HFFc6 (cell line): ENCODE measurements around the gene SLC22A31. TPM values are rescaled to one million over a fixed set of nuclear protein-coding genes. Genes with fewer than 3 reads are reported as not detected.
A peak's percentile ranks its signal among the peaks of the same experiment; 100 is the strongest.
"Not testable (repeated sequence)": the region's sequence is repeated elsewhere in the genome, so short reads cannot be mapped to it uniquely, and the experiment has no call there.

Experiments
- DNase-seq: peaks from one replicate; pipeline ENCODE4 v3.0.0-alpha.2; 2018
- H3K27ac Mint-ChIP-seq: 2 replicates; pipeline ENCODE4 v1.8.0; 2020; ENCODE audit warnings: mild to moderate bottlenecking, mixed read lengths
- H3K27me3 Mint-ChIP-seq: 2 replicates; pipeline ENCODE4 v1.8.0; 2021; ENCODE audit warnings: mild to moderate bottlenecking, moderate library complexity, mixed read lengths; ENCODE audit not compliant: insufficient read depth
- H3K36me3 Mint-ChIP-seq: 2 replicates; pipeline ENCODE4 v1.8.0; 2021; ENCODE audit warnings: low read depth, mixed read lengths
- H3K4me1 Mint-ChIP-seq: 2 replicates; pipeline ENCODE4 v1.8.0; 2020; ENCODE audit warnings: low read depth, mixed read lengths
- H3K4me3 Mint-ChIP-seq: 2 replicates; pipeline ENCODE4 v1.8.0; 2020; ENCODE audit warnings: mild to moderate bottlenecking, moderate library complexity, mixed read lengths
- H3K9me3 Mint-ChIP-seq: 2 replicates; pipeline ENCODE4 v1.8.0; 2020; ENCODE audit warnings: mild to moderate bottlenecking, mixed read lengths
- long read RNA-seq: library from polyadenylated mRNA; unstranded; transcript quantifications from one replicate; pipeline ENCODE4 v2.0.0, GENCODE V29; 2019
- total RNA-seq, 6 experiments: library from RNA; stranded (reverse); fragmentation: NEBNext Ultra II Directional; extraction: Animal tissue kit (Norgen Biotek cat#: 25700); gene quantifications; 2 replicates in 1 of 6; 3 replicates in 5 of 6; pipeline ENCODE4 v1.2.3, GENCODE V29; 2021
- TF ChIP-seq, protein P1 (sequence below): fragments of 200-600 bp; sonication (generic); IDR thresholded peaks from 2 replicates; pipeline ENCODE4 v1.5.0; 2021; ENCODE audit warnings: antibody characterized with exemption, mild to moderate bottlenecking

SLC22A31 gene
- not detected for total RNA-seq
- long read RNA-seq, result 0 reads

DNA sequence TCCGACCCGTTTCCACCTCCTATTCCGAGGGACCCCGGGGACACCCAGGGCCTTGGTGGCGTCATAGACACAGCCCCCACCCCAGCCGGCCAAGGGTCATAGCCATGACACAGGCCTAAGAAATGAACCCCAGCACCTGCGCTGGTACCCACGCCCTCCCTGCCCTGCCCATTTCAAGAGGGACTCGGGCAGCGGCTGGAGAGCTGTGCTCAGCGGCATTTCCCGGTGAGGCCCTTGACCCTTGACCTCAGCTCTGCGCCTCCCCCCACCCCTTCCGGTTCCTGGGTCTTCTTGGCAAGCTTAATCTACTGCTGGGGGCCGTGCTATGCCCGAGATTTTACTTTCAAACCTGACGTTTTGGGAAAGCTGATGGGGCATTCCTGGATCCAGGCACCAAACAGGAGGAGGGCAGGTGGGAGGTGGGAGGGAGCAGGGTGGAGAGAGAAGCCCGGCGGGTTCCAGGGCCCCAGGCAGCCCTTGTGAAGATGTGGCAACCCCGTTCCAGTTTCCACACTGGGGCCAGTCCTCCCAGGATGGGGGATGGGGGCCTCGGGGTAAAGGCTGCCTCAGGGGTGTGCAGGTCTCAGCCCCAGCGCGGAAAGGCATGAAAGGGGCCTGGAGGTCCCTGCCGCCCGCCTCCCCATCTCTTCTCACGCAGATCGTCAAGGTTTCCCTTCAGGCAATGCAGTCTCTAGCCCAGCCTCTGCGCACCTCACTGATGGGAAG lies at the start of gene SLC22A31:
TSS of gene SLC22A31 (minus strand) at position 414 of the 726 bp plus-strand sequence. CDS start at position 378, 36 bp downstream.
- no peaks in the 10 kb centered on the region for H3K4me1 Mint-ChIP-seq

DNA sequence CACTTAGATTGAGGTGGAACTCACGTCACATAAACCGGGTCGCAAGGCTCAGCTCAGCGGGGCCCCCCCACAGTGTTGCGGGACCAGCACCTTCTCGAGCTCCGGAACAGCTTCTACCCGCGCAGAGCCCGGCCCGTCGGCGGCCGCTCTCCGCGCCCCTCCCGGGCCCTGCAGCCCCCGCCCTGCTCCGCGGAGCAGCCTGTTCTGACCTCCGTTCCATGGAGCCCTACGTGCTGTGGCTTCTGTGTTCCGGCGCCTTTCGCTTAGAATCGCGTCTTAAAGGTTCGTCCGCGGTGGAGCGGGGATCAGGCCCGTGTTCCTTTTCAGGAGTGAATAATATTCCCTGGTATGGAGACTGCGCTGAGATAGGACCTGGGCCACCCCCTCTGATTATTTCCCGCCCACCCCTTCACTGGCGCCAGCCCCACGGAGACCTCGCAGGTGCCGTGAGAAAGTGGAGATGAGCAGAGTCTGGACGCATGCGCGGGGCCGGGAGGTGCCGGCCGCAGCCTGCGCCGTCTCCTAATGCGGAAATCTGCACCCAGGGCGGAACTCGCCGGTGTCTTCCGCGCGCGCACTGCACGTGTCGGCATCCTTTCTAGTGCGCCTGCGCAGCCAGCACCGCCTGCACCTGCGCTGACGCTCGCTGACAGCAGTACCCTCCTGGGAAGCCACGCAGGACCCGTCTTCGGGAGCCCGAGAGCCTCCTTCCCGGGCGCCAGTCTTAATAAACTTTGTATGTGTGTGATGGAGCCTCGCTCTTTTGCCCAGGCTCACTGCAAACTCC lies 48.1 kb upstream of the SLC22A31 start:
- Mint-ChIP-seq H3K4me1 (no peaks in the 10 kb centered on the region; the same call in 1 of the 2 replicates), H3K4me3 (peak overlapping the region; percentile 54; the same call in 1 of the 2 replicates), H3K27me3 (peaks cover 4% of the 10 kb centered on the region), H3K36me3 (peaks cover 13% of the 10 kb centered on the region), H3K9me3 (peaks cover 18% of the 10 kb centered on the region), H3K27ac (no peak overlapping the region)
- TF ChIP-seq, protein P1, sequence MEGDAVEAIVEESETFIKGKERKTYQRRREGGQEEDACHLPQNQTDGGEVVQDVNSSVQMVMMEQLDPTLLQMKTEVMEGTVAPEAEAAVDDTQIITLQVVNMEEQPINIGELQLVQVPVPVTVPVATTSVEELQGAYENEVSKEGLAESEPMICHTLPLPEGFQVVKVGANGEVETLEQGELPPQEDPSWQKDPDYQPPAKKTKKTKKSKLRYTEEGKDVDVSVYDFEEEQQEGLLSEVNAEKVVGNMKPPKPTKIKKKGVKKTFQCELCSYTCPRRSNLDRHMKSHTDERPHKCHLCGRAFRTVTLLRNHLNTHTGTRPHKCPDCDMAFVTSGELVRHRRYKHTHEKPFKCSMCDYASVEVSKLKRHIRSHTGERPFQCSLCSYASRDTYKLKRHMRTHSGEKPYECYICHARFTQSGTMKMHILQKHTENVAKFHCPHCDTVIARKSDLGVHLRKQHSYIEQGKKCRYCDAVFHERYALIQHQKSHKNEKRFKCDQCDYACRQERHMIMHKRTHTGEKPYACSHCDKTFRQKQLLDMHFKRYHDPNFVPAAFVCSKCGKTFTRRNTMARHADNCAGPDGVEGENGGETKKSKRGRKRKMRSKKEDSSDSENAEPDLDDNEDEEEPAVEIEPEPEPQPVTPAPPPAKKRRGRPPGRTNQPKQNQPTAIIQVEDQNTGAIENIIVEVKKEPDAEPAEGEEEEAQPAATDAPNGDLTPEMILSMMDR, result no peak
- DNase-seq, result no peak

More for the DNA sequence above, at the start of gene SLC22A31:
- DNase-seq, result no peak
- H3K27me3 Mint-ChIP-seq, result peaks cover 21% of the 10 kb centered on the region
- H3K4me3 Mint-ChIP-seq, result no peak within 1 kb of the TSS
- TF ChIP-seq, protein P1, result no peak
- peaks cover 8% of the 10 kb centered on the region for H3K36me3 Mint-ChIP-seq
- H3K27ac Mint-ChIP-seq, result no peak within 1 kb of the TSS
- H3K9me3 Mint-ChIP-seq, result peaks cover 11% of the 10 kb centered on the region

DNA sequence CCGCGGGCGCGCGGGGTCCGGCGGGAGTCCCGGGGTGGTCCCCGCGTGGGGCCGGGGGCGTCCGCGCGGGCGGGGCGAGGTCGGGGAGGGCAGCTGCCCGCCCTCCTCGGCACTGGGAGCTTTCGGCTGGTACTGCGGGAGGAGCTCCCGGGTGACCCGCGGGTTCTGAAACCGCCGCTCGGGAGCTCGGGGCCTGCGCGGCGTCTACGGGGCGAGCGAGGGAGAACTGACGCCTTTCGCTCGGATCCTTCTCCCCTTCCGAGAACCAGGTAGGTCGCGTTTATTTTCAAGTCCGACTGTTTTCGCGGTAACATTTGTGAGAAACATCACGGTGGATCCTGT lies 47.4 kb upstream of the SLC22A31 start:
- H3K9me3 Mint-ChIP-seq, result peaks cover 18% of the 10 kb centered on the region
- not testable (repeated sequence) for H3K27me3 Mint-ChIP-seq, H3K4me1 Mint-ChIP-seq, H3K27ac Mint-ChIP-seq, DNase-seq
- H3K4me3 Mint-ChIP-seq, result peak overlapping the region; percentile 54; the same call in 1 of the 2 replicates
- H3K36me3 Mint-ChIP-seq, result peaks cover 13% of the 10 kb centered on the region

DNA sequence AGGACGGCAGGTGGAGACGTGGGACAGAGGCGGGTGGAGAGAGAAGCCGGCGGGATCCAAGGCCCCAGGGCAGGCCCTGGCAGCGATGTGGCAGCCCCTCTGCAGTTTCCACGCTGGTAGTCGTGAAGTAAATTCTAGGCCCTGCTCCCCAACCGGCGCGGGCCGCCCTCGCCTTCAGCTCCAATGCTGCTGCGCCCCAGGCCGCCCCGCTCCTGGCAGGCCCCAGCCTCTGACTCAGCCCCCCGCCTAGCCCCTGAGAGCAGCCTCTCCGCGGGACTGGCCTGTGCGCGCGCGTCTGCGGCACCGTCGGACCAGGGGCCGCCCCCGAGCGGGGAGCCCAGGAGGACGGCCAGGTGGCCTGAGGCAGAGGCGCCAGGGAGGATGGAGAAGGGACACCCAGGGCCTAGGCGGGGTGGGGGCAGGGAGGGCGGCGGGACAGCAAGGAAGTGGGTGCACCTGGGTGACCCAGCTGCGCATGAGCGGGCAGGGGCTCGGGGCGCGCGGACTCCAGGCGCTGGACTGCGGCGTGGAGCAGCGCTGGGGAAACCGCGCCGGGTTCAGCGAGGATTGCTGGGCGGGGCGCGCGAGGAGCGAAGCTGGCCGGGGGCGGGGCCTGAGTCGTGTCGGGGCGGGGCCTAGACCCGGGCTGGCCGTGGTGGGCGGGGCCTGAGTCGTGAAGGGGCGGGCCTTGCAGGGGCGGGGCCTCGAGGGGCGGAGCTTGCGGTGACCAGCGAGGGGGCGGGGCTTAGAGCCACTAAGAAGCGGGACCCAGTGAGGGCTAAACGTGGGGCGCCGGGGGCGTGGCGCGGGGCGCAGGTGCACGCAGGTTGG lies 46.8 kb upstream of the SLC22A31 start:
- H3K36me3 Mint-ChIP-seq, result peaks cover 13% of the 10 kb centered on the region
- TF ChIP-seq, protein P1, result no peak
- H3K27me3 Mint-ChIP-seq, result peaks cover 4% of the 10 kb centered on the region
- peak overlapping the region; percentile 42; the same call in 1 of the 2 replicates for H3K27ac Mint-ChIP-seq
- peak; percentile 62 for DNase-seq
- peak overlapping the region; percentile 73 for H3K4me3 Mint-ChIP-seq
- H3K4me1 Mint-ChIP-seq, result no peaks in the 10 kb centered on the region; the same call in 1 of the 2 replicates
- peaks cover 18% of the 10 kb centered on the region for H3K9me3 Mint-ChIP-seq

DNA sequence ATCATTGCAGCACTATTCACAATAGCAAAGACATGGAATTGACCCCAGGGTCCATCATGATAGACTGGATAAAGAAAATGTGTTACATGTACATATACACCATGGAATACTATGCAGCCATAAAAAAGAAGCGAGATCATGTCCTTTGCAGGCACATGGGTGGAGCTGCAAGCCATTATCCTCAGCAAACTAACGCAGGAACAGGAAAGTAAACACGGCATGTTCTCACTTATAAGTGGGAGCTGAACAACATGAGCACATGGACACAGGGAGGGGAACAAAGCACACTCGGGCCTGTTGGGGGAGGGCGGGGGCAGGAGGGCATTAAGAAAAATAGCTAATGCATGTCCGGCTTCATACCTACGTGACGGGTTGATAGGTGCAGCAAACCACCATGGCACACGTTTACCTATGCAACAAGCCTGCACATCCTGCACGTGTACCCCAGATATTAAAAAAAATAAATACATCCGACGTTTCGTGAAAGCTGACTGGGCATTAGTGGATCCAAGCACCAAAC lies 46.1 kb upstream of the SLC22A31 start:
- H3K36me3 Mint-ChIP-seq, result peaks cover 13% of the 10 kb centered on the region
- H3K4me1 Mint-ChIP-seq, result no peaks in the 10 kb centered on the region; the same call in 1 of the 2 replicates
- H3K9me3 Mint-ChIP-seq, result peaks cover 18% of the 10 kb centered on the region
- DNase-seq, result no peak
- peak overlapping the region; percentile 58 for H3K27ac Mint-ChIP-seq
- H3K4me3 Mint-ChIP-seq, result peak overlapping the region; percentile 73
- TF ChIP-seq, protein P1, result no peak
- H3K27me3 Mint-ChIP-seq, result peaks cover 4% of the 10 kb centered on the region
